ENCODE data around the gene PHLDA1.

Gene PHLDA1

DNA sequence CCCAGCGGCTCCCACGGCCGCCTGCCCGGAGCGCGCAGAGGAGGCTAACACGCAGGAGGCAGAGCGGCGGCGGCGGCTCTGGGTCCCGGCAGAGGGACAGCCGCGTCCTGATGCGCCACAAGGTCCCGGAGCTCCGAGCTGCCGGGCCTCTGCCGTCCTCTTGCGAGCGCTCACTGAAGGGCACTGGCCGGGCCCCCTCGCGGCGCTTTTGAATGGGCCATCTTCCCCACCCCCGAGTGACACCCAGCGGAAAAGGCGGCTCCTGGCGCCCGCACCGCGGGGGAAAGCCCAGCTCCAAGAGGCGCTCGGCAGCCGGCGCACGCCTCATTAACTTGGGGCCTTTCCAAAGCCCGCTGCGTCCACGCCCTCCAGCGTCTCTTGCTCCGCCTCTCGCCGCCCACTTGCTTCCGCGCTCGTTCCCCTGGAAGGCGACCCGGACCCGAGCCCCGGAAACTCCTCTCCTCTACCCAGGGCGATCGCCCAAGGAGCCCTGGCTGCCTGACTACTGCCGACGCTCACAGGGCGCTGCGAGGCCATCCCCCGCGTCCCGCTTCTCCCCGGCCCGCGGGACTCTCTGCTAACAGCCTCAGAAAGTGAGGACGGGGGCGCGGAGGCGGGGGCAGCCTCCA is at the start of gene PHLDA1:
TSS of gene PHLDA1 (minus strand) at position 363 of the 629 bp plus-strand sequence.
- DNase-seq = peak; percentile 80

GRCh38 chr12:76080729-76081415 is 49.3 kb upstream of the PHLDA1 start:
- no peak for DNase-seq

DNA sequence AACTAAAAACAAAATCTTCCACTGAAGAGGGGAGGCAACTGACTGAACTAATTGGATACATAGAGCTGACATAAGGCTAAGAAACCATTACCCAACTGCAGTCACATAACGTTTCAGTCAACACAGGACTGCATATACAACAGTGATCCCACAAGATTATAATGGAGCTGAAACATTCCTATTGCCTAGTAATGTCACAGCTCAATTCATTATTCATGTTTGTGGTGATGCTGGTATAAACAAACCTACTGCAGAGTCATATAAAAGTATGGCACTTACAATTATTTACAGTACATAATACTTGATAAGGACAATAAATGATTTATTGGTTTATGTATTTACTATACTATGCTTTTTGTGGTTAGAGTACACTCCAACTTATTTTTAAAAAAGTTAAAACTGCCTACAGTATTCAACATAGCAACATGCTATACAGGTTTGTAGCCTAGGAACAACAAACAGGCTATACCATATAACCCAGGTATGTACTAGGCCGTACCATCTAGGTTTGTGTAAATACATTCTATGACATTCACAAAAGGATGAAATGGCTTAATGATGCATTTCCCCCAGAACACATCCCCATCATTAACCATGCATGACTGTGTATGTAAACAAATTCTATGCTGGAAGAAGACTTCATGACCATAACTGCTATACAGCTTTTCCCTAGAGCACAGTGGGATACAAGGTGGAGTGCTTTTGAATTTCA is 48.6 kb upstream of the PHLDA1 start:
- peak; percentile 11 for DNase-seq

DNA sequence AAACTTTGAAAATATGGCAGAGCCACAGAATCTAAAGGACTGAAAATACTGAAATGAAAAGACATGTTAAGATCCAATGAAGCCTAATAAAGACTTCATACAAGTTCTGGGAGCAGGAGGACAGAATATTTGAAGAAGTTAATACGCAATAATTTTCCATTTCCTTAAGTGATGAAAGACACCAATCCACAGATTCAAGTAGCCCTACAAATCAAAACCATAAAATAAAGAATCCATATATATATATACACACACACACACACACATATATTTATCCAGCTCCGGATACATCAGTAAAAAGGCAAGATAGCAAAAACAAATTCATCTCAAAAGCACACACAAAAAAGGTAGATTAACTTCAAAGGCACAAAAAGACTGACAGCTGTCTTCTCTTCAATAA is 47.2 kb upstream of the PHLDA1 start:
- no peak for DNase-seq

DNA sequence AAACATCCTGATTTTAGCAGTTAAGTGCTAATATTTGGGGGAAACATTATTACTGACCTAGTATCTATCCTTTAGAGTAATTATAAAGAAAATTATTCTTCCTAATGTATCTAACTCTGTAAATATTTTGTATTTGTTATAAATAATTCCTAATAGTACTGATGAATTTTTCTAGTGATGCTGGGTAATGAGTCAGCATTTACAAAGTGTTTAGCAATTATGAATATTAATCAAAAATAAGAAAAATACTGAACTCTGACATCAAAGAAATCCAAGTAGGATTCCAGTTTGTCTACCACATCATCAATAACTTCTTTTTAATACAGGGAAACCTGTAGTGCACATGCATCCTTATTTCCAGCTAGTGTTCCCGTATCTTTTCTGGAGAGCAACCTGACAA is 43.9 kb upstream of the PHLDA1 start:
- no peak for DNase-seq

DNA sequence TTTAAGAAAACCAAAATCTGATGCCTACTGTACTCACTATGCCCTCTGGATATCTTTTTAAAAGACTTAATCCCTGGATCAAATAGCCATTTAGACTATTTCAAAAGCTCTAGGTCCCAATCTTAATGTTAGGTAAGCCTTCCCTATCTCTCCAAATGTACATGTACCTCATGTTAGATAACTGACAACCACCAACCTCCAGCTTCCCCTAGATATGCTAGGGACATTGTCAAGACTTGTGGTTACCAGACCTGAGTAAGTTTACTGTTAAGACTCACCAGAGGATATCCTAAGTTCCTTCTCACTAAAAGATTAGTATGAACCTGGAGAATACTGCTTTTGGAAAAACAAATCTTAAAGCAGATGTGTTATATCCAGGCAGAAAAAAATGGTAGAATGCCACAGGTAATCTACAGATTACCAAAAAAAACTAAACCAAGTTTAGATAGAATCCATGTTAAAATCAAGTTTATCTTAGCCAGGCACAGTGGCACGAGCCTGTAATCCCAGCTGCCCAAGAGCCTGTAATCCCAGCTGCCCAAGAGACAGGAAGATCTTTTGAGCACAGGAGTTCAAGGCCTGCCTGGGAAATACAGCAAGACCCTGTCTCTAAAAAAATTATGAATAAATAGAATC is 43.2 kb upstream of the PHLDA1 start:
- DNase-seq = no peak

DNA sequence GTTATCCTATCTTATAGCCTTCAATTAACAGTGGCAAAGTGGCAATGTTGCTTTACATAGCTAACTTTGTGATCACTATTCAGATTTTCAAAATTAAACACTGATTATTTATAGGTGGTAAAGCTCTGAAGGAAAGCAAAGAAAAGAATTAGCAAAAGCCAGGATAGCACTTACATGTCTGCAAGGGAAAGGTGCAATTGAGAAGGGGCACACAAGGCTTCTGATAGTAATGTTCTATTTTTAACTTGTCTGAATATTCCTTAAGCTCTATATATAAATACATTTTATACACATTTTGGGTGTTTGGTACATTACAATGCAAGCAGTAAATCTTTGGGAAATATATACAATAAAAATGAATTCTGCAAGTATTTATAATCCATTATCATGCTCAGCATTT is 42.0 kb upstream of the PHLDA1 start:
- DNase-seq = no peak

DNA sequence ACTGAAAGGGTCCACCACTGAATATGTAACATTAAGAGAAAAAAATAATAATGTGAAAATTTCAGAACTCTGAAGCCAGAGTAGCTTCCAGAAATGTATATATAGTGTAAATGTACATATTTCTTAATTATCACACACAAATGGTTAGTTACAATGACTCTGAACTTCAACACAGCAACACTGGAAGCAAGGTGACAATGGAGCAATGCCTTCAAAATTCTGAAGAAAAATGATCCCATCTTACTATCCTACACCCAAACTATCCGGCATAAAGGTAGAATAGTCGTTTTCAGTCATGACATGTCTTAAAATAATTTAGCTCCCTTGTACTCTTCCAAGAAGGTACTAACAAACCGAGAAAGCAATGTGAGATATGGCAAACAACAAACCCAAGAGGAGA is 41.0 kb upstream of the PHLDA1 start:
- no peak for DNase-seq

- no peak for DNase-seq
Observed at GRCh38 chr12:76069339-76069738, 37.8 kb upstream of the PHLDA1 start.

GRCh38 chr12:76065917-76066316 is 34.3 kb upstream of the PHLDA1 start:
- no peak for DNase-seq

DNA sequence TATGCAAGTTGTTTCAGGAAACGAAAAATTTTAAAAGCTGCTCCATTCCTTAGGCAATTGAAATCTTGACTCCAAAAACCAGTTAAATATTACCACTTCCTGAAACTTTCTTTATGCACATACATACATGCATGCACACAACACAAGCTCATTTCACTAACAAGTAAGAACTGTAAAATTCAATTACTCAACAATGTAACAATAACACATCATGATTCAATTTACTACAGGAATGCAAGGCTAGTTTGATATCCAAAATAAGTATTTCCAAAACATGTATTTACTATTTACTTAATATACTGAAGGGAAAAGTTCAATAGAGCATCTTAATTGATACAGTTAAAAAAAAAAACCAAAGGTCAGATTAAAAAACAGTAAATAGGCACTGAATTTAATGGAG is 33.3 kb upstream of the PHLDA1 start:
- no peak for DNase-seq

DNA sequence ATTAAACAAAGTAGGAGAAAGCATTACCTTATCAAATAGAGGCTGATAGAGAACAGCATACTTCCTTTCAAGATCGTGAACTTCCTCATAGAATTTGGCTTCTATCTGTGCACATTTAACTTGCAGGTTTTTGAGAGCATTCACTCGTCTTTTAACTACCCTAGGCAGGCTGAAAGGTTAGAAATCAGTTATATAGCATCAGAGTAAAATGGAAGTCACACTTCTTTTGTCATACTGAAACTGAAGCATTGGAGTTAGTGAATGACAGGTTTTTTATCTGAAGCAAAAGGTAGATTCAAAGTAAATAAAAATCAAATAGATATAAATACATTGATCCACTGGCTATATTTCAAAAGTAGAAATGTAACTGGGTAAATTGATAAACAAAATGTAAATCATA is 28.5 kb upstream of the PHLDA1 start:
- no peak for DNase-seq

DNA sequence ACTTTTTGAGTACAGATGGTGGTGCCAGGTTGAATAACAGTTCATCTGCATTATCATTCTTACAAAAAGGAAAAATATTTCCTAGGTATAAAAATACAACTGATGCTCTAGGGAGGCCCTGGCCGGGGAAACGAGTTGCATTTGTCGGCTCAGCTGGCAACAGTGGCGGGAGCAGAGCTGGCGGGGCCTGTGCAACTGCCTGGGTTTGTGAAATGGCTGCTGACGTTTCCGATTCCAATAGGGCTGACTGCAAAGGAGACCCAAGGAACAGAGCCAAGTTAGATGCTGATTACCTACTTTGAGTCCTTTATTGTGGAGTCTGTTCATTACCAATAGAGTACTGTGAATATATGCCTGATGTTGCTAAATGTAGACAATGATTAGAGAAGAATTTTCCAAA is 25.8 kb upstream of the PHLDA1 start:
- no peak for DNase-seq

GRCh38 chr12:76055393-76055792 is 23.8 kb upstream of the PHLDA1 start:
- DNase-seq = no peak

DNA sequence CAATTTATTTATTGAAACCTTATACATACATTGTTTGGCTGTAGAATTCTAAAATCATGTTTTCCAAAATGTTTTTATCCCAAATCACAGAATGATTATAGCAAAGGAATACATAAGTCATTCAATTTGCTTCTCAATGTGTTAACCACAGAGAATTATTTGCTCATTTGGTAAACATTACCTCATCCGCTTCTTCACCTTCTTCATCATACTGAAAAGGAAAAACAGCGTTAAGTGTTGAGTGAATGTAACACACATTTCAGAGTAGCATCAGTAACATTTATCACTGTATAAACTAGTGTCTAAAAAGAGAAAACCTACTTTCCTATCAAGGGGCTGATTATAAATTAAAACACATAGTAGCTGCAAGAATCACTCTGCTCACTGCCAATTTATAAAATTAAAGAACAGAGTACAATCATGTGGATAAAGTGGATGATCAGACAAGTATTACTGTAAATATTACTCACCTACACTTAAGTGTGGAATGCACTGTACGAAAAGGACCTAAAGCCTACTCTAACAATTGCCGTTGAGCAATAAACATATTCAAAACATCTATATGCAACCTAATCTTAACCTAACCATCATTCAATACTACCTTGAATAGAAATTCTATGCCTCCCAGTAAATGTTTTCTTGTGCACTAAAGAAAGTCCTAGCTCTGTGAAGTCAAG is 18.1 kb upstream of the PHLDA1 start:
- DNase-seq = no peak

- no peak for DNase-seq
Observed at GRCh38 chr12:76047742-76048141, 16.2 kb upstream of the PHLDA1 start.

GRCh38 chr12:76047060-76047459 is 15.5 kb upstream of the PHLDA1 start:
- DNase-seq = no peak

DNA sequence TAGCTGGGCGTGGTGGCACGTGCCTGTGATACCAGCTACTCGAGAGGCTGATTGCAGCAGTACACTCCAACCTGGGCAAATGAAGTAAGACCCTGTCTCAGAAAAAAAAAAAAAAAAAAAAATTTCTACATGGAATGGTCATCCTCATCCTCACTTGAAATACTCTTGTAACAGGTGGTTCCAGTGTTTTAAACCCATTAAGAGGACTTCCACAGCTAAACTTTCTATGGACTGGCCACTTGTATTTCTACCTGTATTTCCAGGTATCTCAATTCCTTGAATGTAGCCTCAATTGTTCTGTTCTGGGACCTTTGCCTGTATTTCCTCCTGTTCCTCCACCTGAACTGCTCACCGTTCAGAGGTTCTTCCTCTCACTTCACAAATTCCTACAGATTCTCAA is 11.8 kb upstream of the PHLDA1 start:
- DNase-seq = no peak

DNA sequence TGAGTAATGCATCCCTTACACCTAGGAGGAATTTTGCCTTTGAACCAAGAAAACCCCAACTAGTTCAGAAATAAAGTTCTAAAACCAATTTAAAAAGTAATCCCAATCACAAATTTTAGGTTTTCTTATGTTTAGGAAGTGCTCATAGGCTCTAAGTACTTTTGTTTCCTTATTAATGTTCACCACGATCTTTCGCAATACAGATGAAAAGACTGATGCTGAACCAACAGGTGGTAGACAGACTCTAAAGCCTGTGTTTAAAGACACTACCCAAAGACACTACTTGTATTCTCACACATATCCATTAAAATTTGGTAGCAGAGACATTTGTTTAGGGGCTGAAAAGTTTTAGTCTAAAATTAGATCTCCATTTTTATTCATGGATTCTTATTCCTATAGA is 10.6 kb upstream of the PHLDA1 start:
- DNase-seq = no peak

DNA sequence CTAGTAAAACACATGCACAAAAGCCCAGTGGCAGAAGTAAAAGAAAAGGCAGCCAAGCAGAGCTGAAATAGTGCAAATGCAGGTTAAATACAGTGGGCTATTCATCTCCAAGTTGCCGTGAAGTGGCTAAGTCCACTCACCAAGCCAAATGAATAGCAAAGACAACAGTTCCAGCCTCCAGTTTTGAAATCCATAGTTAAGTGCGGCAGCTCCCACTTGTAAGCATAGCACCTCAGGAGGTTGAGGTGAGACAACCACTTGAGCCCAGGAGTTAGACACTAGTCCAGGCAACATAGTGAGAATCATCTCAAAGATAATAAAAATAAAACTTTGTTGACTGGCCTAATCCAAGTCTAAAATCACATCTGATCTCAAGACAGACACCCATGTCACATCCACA is 9.8 kb upstream of the PHLDA1 start:
- no peak for DNase-seq

DNA sequence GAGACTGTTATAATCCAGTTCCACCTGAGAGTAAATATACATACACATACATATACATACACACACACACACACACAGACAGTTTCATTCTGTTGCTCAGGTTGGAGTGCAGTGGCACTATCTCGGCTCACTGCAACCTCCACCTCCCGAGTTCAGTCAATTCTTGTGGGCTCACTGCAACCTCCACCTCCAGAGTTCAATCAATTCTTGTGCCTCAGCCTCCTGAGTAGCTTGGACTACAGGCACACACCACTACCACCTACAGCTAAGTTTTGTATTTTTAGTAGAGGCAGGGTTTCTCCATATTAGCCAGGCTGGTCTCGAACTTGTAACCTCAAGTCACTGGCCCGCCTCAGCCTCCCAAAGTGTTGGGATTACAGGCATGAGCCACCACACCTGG is 8.9 kb upstream of the PHLDA1 start:
- DNase-seq = no peak

DNA sequence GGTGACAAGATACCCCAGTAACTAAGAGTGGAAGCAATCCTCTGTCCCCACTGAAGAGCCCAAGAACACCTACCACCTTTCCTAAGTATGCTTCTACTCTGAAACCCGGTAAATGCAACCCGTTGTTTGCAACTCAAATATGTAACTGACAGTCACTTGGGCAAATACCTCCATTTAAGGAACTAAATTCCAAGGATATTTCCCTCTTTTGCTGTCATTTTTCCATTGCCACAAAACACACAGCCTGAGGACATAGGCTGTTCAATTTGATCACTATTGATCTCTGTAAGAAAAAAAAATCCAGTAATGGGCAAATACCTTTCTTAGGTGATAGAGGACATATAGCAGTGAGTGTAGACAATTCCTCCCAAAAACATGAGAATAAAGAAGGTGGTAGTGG is 6.6 kb upstream of the PHLDA1 start:
- DNase-seq = no peak

Data from NCI-H1092 (cell line).